Fibroblast of lung (primary cell): Measurements from ENCODE around the gene TTC13. TPM values are rescaled to one million over a fixed set of nuclear protein-coding genes. Genes with fewer than 3 reads are reported as not detected.

Experiments
- DNase-seq, 2 donors: peaks; one replicate each; pipeline versions ENCODE4 v3.0.0 to v3.0.0-alpha.2; 2010; ENCODE audit warnings: low read depth in 2 of 2
- H2AFZ ChIP-seq: 2 replicates; pipeline ENCODE4 v1.5.1; 2012; ENCODE audit warnings: low read length, control low read depth, inconsistent platforms
- H3K27ac ChIP-seq: 2 replicates; pipeline ENCODE4 v1.5.1; 2011; ENCODE audit warnings: low read length, control low read depth; ENCODE audit not compliant: insufficient read depth
- H3K27me3 ChIP-seq: 2 replicates; pipeline ENCODE4 v1.5.1; 2011; ENCODE audit warnings: mild to moderate bottlenecking, low read length; ENCODE audit not compliant: control insufficient read depth, insufficient read depth
- H3K36me3 ChIP-seq: 2 replicates; pipeline ENCODE4 v1.5.1; 2011; ENCODE audit warnings: low read length; ENCODE audit not compliant: control insufficient read depth, insufficient read depth
- H3K4me1 ChIP-seq: 2 replicates; pipeline ENCODE4 v1.5.1; 2011; ENCODE audit warnings: low read length; ENCODE audit not compliant: control insufficient read depth, insufficient read depth; ENCODE audit errors: extremely low read depth
- H3K4me2 ChIP-seq: 2 replicates; pipeline ENCODE4 v1.5.1; 2011; ENCODE audit warnings: low read length, control low read depth; ENCODE audit not compliant: insufficient read depth; ENCODE audit errors: extremely low read depth
- H3K4me3 ChIP-seq, 4 experiments: fragments of 200-600 bp in 1 of 4; sonication (generic) in 1 of 4; replicated peaks in 1 of 4; 2 replicates each; pipeline ENCODE4 v1.5.1; 2011 to 2016; ENCODE audit warnings: low read length in 4 of 4, low read depth in 3 of 4, mild to moderate bottlenecking in 3 of 4, control low read depth in 2 of 4, inconsistent platforms in 1 of 4, mixed read lengths in 1 of 4; ENCODE audit not compliant: insufficient read depth in 1 of 4; ENCODE audit errors: control extremely low read depth in 1 of 4
- H3K79me2 ChIP-seq: 2 replicates; pipeline ENCODE4 v1.5.1; 2012; ENCODE audit warnings: mild to moderate bottlenecking, low read length, inconsistent platforms; ENCODE audit not compliant: control insufficient read depth, insufficient read depth
- H3K9ac ChIP-seq: 2 replicates; pipeline ENCODE4 v1.5.1; 2011; ENCODE audit warnings: mild to moderate bottlenecking, low read length, control low read depth; ENCODE audit not compliant: insufficient read depth
- H3K9me3 ChIP-seq: 2 replicates; pipeline ENCODE4 v1.5.1; 2012; ENCODE audit warnings: low read depth, low read length; ENCODE audit not compliant: control insufficient read depth, insufficient read depth
- H4K20me1 ChIP-seq: 2 replicates; pipeline ENCODE4 v1.5.1; 2011; ENCODE audit warnings: low read length; ENCODE audit not compliant: control insufficient read depth, insufficient read depth; ENCODE audit errors: extremely low read depth
- EZH2 ChIP-seq: IDR thresholded peaks from 2 replicates; pipeline ENCODE4 v1.5.1; 2012; ENCODE audit warnings: low read length, control low read depth, mild to moderate bottlenecking; ENCODE audit errors: missing control alignments
- polyA plus RNA-seq, 2 donors: library from polyadenylated mRNA; depleted of rRNA in 1 of 2; stranded (reverse) in 1 of 2; unstranded in 1 of 2; fragments of >200 nt; gene quantifications; 2 replicates each; pipeline ENCODE4 v1.2.1, GENCODE V29; 2011 to 2012; ENCODE audit warnings: missing spikeins in 1 of 2
- total RNA-seq: library from RNA; depleted of rRNA; stranded (reverse); fragments of >200 nt; gene quantifications from 2 replicates; pipeline ENCODE4 v1.2.1, GENCODE V29; 2014
- TF ChIP-seq, protein P1 (sequence below), 2 donors: IDR thresholded peaks in 1 of 2; conservative IDR thresholded peaks in 1 of 2; 1 replicate in 1 of 2; 2 replicates in 1 of 2; pipeline ENCODE4 v1.5.1; 2011 to 2012; ENCODE audit warnings: low read length in 2 of 2, control low read depth in 1 of 2, inconsistent platforms in 1 of 2, low read depth in 1 of 2, mild to moderate bottlenecking in 1 of 2

The TTC13 gene
- total and polyA plus RNA-seq, 2 donors (not counting 1 experiment from before 2014, with no cell fraction given), result 8.0 to 16.2 TPM

DNA sequence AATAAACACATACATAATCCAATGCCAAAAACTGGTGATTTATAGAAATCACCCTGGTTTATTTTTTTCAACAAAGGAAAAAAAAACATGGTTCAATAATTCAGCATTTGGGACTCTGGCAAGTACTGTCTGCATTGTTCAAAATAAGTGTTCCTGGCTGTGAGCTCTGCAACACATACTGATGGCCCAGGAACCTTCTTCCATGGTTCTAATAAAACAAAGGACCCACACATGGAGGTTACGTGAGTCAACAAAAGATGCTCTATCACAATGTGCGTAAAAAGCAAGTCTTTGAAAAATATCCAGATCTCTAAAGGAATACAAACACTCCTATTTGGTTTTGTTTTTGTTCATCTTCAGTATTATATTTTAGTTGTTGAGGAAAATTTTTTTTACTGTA, 72.4 kb downstream of the TTC13 start:
- Histone ChIP-seq H3K4me3 (no peak overlapping the region), H3K36me3 (no peaks in the 10 kb centered on the region), H3K79me2 (no peaks in the 10 kb centered on the region), H3K27me3 (no peaks in the 10 kb centered on the region), H2AFZ (no peak overlapping the region), H3K9ac (no peak overlapping the region), H3K9me3 (no peaks in the 10 kb centered on the region), H3K4me2 (no peak overlapping the region), H4K20me1 (no peaks in the 10 kb centered on the region), H3K27ac (peak overlapping the region; percentile 4), H3K4me1 (no peaks in the 10 kb centered on the region)
- no peak for DNase-seq
- TF ChIP-seq EZH2, result no peak
- TF ChIP-seq, protein P1, sequence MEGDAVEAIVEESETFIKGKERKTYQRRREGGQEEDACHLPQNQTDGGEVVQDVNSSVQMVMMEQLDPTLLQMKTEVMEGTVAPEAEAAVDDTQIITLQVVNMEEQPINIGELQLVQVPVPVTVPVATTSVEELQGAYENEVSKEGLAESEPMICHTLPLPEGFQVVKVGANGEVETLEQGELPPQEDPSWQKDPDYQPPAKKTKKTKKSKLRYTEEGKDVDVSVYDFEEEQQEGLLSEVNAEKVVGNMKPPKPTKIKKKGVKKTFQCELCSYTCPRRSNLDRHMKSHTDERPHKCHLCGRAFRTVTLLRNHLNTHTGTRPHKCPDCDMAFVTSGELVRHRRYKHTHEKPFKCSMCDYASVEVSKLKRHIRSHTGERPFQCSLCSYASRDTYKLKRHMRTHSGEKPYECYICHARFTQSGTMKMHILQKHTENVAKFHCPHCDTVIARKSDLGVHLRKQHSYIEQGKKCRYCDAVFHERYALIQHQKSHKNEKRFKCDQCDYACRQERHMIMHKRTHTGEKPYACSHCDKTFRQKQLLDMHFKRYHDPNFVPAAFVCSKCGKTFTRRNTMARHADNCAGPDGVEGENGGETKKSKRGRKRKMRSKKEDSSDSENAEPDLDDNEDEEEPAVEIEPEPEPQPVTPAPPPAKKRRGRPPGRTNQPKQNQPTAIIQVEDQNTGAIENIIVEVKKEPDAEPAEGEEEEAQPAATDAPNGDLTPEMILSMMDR (conservative IDR thresholded peaks at IDR 0.05 in 1 of 2, IDR thresholded peaks at IDR 0.05 in 1 of 2; ENCODE audit: low read depth in 1 of 2, low read length in 2 of 2), result no peak

DNA sequence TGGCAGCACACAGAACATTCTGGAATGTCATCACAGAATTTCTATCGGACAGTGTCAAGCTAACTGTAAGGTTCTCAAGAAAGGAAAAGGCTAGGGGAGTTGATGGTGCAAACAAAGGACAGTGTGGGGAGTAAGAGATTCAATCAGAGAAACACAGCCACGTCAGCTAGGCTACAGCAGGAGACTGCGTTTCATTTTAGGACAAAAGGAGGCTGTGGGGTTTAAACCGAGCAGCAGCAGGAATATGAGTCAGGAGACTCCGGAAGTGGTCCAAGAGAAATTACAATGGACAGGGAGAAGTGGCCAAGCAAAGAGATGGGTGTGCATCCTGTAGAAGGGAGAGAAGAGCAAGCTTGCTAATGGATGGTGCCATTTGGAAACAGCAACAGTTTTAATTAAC, 72.9 kb downstream of the TTC13 start:
- TF ChIP-seq EZH2, result no peak
- no peak overlapping the region for H3K4me3 ChIP-seq

DNA sequence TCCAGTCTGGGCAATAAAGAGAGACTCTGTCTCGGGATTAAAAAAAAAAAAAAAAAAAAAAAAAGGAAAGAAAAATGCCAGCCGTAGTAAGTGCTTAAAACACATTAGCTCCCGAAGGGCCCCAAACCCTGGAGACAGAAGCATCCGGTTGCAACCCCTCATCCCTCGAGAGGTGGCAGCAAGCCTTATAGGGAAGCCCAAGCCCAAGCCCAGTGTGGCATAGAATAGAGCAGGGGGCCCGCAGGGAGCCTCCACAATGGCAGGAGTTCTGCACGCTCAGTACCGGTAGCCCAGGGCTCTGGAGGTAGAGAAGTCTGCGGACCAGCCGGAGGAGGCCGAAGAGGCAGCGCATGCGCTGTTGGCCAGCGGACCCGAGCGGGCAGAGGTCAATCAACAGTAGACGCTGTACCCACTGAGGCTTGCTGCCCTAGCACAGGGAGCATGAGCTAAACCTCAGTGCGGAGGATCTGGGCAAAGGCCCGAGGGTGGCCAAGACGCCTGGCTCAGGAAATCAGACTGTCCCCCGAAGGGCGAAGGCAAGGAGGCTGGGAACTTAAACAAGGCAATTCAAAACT, 76.2 kb downstream of the TTC13 start:
- no peak for TF ChIP-seq EZH2
- TF ChIP-seq, protein P1 (conservative IDR thresholded peaks at IDR 0.05 in 1 of 2, IDR thresholded peaks at IDR 0.05 in 1 of 2; ENCODE audit: low read depth in 1 of 2, low read length in 2 of 2), result no peak
- H3K79me2 ChIP-seq, result no peaks in the 10 kb centered on the region
- H3K4me2 ChIP-seq, result no peak overlapping the region
- H3K9ac ChIP-seq, result no peak overlapping the region
- no peak for DNase-seq
- no peak overlapping the region for H3K4me3 ChIP-seq
- no peak overlapping the region for H2AFZ ChIP-seq
- H3K27me3 ChIP-seq, result no peaks in the 10 kb centered on the region
- H4K20me1 ChIP-seq, result no peaks in the 10 kb centered on the region
- no peaks in the 10 kb centered on the region for H3K4me1 ChIP-seq
- H3K36me3 ChIP-seq, result no peaks in the 10 kb centered on the region
- no peak overlapping the region for H3K27ac ChIP-seq
- no peaks in the 10 kb centered on the region for H3K9me3 ChIP-seq

More for the DNA sequence above, 72.9 kb downstream of the TTC13 start:
- no peak overlapping the region for H3K9ac ChIP-seq
- H2AFZ ChIP-seq, result peak overlapping the region; percentile 48
- no peaks in the 10 kb centered on the region for H4K20me1 ChIP-seq
- peak overlapping the region; percentile 4 for H3K27ac ChIP-seq
- no peaks in the 10 kb centered on the region for H3K79me2 ChIP-seq
- H3K27me3 ChIP-seq, result no peaks in the 10 kb centered on the region
- H3K9me3 ChIP-seq, result no peaks in the 10 kb centered on the region
- H3K36me3 ChIP-seq, result no peaks in the 10 kb centered on the region
- DNase-seq, result peak in 1 of 2 donors; percentile 80
- H3K4me2 ChIP-seq, result peak overlapping the region; percentile 19
- H3K4me1 ChIP-seq, result no peaks in the 10 kb centered on the region
